Measurements from ENCODE around the gene RAPGEF2.
"Not testable (repeated sequence)": the region's sequence is repeated elsewhere in the genome, so short reads cannot be mapped to it uniquely, and the experiment has no call there.

The RAPGEF2 gene

DNA sequence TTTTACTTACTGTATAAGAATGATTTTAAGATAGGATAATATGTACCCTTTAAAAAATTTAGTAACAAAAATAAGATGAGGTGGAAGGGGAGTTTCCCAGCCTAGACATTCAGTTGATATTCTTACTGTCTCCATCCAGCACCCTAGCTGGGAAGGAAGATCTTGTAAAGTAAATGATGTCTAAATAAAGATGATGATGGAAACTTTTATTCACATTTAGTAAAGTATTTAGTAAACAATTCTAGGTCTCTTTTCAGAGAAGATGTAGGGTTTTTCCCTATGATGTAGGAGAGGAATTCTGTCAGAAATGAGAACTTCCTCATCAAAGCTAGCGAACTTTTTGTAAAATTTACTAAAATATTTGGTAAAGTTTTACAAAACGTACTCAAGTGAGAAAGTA is 136.8 kb downstream of the RAPGEF2 start:
- no peak for DNase-seq (ENCODE audit: low spot score)

DNA sequence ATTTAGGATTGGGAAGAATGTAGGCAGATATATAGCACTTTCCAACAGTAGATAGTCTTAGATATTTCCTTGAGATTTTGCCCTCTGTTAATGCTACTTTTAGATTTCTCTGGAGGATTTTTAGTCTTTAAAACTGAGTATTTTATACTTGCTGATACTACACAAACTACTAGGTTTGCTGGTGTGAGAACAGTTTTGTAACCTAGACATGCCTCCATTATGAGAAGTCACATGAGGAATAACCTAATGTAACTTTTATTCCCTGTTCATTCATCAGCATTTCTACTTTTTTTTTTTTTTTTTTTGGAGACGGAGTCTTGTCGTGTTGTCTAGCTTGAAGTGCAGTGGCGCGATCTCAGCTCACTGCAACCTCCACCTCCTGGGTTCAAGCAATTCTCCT is 137.2 kb downstream of the RAPGEF2 start:
- no peak for DNase-seq (ENCODE audit: low spot score)

DNA sequence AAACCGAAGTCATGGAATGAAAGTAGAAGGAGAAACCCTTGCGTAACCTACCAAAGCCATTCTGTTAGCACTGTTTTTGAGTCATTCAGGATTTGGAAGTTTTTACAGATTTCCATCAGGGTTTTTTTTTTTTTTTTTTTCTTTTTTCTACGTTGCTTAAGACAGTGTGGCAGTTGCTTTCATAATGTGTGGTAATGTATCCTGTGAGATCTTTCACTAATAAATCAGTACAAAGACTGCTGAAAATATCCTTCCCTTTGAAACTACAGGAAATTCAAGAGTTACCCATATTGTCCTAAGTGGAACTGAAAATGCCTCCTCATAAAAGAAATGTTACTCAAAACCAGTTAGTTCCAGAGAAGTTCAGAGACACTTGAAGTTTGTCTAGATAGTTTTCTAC is 137.8 kb downstream of the RAPGEF2 start:
- DNase-seq (ENCODE audit: low spot score): no peak

DNA sequence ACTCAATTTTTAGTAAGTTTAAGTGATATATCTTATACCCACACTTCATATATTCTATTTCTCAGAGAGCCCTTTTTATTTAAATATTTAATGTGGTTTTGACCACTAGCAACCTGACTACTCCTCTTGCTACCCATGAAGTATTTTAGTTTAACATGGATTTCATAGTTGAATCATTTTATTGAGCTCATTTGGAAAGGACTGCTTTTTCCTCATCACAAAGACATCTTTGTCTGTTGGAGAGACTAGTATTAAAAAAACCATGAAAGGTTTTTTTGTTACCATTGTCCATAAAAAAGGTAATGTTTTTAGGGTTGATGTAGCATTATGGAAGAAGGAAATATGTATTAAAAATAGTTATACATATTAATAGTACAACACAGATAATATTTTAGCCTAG is 139.5 kb downstream of the RAPGEF2 start:
- DNase-seq (ENCODE audit: low spot score): no peak

DNA sequence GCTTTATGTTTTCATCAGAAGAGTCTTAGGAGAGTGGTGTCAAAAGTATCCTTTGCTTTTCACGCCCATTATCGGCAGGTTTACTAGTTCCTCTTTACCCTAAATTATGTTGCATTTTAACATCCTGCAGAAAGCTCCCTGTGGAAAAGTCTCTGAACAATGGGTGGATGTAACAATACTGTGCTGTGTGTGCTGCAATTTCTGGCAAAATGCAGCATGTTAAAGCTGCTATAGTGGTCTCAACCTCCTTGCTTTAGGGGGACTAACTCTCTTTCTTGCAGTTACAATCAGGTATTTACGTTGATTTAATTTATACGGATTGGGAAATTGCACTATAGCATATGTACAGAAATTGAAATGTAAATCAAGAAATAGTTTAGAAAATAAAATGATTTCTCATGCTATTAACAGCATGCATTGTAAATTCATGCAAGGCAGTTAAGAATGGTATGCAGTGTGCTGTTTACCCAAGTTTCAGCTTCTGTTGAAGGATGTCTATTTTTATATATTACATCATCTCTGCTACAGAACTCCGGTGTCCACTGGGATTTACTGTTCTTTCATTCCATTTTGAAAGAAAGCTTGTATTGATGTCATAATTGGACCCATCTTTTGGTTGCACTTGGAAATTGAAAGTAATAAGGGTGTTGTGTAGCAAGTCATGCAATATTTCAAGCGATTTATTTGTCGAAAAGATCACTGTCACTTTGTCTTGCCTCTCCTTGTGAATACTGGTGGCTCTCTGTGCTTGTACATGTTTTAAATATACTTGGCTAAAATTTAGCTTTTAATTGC is 145.7 kb downstream of the RAPGEF2 start:
- DNase-seq (ENCODE audit: low spot score): peak; percentile 54

DNA sequence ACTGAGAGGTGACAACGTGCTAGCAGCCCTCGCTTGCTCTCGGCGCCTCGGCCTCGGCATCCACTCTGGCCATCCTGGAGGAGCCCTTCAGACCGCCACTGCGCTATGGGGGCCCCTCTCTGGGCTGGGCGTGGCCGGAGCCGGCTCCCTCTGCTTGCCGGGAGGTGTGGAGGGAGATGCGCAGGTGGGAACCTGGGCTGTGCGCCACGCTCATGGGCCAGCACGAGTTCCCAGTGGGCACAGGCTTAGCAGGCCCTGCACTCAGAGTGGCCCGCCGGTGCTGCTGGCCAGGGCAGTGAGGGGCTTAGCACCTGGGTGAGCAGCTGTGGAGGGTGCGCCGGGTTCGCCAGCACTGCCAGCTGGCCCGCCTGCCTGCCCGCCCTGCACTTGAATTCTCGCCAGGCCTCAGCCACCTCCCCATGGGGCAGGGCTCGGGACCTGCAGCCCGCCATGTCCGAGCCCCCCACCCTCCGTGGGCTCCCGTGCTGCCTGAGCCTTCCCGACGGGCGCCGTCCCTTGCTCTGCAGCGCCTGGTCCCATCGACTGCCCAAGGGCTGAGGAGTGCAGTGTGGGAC is 148.0 kb downstream of the RAPGEF2 start:
- no peak for DNase-seq (ENCODE audit: low spot score)

DNA sequence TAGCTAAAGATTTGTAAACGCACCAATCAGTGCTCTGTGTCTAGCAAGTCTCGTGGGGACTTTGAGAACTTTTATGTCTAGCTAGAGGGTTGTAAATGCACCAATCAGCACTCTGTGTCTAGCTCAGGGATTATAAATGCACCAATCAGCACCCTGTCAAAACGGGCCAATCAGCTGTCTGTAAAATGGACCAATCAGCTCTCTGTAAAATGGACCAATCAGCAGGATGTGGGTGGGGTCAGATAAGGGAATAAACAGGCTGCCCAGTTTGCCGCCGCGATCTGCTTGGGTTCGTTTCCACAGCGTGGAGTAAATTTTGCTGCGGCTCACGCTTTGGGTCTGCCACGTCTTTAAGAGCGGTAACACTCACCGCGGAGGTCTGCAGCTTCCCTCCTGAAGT is 148.7 kb downstream of the RAPGEF2 start:
- not testable (repeated sequence) for DNase-seq (ENCODE audit: low spot score)

DNA sequence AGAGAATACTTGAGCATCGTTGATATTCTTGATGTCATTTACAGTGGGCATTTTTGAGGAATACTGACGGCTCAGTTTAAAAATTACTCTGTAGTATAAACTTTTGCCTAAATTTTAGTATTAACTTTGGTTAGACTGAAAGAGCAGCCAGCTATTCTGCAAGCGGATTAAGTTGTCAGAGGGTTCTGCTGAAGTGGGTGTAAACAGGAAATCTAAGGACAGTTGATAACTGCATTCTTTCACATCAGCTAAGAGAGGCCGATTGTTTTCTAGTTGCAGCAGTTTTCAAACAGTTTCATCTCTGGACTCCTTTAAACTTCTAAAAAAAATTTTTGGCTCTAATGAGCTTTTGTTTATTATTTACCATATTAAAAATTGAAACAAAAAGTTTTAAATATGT is 149.6 kb downstream of the RAPGEF2 start:
- DNase-seq (ENCODE audit: low spot score): no peak

DNA sequence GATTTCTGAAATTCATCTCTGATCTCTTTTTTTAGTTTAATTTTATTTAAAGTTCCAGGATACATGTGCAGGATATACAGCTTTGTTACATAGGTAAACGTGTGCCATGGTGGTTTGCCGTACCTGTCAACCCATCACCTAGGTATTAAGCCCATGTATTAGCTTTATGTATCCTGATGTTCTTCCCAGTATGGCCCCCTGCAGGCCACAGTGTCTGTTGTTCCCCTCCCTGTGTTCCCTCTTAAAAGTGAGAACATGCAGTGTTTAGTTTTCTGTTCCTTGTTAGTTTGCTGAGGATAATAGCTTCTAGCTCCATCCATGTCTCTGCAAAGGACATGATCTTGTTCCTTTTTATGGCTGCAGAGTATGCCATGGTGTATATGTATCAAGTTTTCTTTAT is 153.2 kb downstream of the RAPGEF2 start:
- DNase-seq (ENCODE audit: low spot score): no peak

DNA sequence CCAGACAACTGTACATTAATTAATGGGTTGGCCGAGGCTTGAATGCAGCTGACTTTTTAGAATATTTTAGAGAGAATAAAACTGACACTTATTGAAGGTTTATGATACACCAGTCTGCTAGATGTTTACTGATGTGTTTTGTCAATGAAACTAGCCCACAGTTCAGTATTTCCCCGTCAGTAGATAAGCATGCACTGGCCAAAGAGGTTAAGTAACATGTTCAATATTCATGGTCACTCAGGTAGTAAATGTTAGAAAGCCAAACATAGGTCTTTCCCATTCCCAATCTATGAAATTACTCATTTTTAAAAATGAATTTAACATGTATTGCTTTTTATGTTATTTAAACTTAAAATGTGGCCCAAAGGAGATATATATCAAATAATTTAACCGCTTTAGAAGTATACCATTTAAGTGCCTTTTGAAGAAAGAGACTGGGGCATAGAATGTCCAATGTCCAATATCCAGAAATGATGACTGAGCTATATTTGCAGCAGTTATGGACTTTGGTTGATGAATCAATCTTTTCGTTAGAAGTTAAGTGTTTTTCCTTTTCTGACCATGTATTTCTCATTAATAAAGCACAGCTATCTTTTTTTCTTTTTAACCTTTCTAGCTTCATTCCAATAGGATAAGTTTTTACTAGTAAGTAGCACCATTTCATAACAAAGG is 156.1 kb downstream of the RAPGEF2 start:
- DNase-seq (ENCODE audit: low spot score): no peak

DNA sequence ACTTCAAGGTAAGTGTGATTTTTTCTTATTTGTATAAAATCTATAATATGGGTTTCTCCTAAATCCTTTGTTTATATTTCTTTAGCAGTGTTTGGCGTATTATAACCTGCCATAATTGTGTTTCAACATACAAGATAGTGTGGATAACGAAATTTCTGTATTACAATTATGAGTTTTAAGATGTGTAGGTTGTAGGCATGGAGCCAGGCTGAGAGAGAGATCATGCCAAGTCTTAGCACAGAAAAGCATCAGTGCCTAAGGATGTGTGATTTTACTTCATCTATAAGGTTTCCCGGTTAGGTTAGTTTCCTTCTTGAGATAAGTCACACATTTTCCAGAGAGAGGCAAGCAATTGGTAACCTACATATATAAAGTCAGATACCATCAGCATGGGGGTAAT is 161.2 kb downstream of the RAPGEF2 start:
- no peak for DNase-seq (ENCODE audit: low spot score)

DNA sequence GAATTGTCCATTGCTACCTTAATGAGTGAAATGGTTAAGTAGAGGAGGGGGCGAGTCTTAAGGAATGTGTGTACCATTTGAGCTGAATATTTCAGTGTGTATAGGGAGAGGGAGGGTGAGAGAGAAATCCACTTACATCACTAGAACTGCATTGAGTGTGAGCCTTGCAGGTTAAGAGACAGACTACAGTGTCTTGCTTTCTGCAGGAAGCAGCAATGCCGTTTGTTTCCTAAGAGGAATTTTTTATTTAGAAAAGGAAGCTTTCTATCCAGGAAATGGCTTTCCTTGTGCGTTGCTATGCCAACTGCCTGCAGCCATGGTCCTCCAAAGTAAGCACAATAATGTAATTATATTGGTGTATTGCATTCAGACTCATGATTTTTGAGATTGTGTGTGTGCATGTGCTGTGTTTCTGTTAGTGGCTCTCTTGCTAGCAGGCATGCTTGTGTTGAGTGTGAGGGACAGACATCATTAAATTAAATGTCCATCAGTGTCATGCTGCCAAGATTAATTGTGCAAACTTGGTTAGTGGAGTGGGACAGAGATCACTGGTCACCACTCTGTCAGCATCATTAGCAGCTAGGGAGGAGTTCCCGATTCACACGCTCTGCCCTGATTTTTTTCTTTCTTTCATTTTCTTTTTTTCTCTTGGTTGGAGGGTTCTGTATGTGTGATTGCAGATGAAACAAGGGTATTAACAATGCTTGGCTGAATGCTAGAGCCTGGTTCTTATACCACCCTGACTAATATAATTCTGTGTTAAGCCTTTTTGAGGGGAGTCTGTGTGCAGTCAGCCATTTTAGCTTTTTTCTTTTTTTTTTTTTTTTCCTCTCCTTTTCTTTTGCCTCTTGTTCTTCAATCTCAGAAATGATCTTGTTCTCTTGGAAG is 164.3 kb downstream of the RAPGEF2 start:
- DNase-seq (ENCODE audit: low spot score): no peak

DNA sequence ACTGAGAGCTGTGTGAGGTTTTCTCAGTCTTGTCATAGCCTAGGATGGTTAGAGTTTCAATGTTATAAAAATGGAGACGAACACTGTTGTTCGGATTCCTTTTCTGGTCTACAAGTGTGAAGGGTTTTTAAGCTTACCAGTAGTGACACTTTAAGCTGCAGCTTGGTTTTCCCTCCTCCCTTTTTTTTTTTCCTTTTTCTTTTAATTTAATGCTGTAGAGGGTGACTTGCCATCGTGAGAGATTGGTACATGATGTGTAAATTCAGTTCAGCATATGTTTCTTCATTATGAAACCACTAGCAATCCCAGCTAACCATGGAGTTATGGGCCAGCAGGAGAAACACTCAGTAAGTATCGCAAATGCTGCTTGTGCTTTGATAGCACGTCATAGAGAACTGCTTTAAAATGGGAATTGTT is 165.0 kb downstream of the RAPGEF2 start:
- DNase-seq (ENCODE audit: low spot score): no peak

DNA sequence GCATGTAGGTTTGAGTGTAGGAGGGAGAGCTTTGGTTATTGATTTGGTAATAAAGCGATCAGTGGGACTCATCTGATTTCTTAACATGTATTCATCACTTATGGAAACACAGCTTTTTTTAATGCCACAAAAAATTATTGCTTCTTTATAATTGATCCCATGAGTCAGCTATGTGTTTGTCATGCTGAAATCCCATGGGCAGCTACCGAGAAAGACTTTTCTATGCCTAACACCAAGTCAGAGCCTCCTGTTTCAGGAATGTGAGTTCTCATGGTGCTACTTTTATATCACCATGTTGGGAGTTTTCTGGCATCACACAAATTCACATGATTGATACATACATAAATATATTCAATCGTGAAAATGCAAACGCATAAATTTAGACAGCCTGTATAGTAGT is 165.7 kb downstream of the RAPGEF2 start:
- no peak for DNase-seq (ENCODE audit: low spot score)

DNA sequence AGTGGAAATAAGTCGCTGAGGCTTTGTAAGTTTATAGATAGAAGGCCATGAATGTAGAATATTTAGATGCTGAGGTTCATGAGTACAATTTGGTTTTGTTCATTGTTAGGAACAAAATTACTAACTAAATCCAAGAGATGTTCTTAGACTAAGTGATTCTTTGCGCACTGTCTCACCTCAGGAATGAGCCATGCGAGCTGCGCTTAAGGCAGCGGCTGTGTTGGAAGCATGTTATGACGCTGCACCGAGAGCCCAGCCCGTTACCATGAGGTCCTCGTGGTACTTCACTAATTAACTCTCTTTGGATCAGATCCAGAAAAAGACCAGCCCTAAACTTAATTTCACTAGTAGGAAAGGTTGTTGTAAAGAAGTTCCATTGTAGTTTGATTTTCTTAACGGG is 166.2 kb downstream of the RAPGEF2 start:
- DNase-seq (ENCODE audit: low spot score): no peak

DNA sequence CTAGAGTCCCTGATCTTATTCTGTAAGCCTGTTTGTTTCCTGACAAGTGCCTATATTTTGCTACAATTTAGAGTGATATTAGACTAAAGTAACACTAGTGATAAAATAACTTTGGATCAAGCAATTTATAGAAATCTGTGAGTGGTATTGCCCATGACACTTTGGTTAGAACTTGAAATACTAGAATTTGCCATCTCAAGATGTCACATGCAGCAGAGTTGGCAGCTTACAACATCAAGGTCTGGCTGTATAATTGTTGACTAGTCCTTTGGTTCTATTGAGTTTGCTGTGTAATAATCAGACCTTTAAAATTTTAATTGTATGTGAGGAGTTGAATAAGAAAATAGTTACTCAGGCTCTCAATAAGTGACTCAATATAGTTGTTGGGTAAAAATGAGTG is 167.1 kb downstream of the RAPGEF2 start:
- no peak for DNase-seq (ENCODE audit: low spot score)

DNA sequence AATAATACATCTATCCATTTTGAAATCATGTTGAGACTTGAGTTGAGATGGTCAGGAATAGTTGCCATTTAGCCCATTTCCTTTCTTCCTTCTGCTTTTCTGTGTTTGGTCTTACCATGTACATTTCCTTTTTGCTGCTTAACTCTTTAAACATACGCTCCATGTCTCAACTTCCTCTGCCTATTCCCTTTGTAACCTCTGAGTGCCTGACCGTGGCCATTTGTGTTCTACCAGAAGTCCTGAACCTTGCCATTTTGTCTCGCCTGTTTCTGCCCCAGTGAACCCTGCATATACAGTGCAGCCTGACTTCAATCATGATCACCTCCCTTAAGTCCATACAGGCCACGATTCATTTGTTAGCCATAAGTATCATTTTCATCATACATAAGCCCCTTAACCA is 169.0 kb downstream of the RAPGEF2 start:
- DNase-seq (ENCODE audit: low spot score): no peak

DNA sequence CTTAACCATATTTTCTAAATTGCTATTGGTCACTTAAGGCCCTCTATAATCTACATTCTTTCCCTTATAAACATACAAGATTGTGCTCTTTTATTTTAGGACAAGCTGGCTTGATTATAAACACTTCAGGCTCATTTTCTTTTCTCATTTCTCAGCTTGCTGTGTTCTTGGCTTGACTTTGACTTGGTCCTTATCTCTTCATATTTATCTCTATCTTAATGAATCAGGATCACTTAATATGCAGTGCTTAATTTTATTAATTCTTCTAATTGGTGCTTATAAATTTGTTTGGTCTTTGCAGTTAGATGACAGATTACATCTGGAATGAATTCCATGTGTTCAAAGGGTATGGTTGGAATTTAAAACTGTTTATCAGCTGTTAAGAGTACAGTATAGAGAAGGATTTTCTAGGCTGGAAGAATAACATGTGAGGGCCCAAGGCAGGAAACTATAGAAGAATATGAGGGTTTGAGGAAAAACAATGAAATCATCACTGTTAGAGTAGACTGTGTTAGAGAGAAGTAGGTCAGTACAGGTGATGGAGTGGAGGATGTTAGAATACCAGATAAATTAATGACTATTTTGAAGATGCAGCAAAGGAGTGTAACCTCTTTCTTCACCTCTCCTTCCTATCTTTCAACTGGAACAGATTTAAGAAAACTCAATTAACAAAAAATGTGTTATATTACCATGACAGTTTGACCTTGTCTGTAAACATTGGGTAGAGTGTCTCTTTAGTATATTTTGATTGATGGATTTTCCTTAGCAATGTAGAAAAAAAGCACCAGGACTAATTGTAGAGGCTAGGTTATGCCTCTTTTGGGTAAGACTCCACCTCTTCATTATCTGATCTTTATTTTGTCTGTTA is 169.6 kb downstream of the RAPGEF2 start:
- DNase-seq (ENCODE audit: low spot score): no peak

DNA sequence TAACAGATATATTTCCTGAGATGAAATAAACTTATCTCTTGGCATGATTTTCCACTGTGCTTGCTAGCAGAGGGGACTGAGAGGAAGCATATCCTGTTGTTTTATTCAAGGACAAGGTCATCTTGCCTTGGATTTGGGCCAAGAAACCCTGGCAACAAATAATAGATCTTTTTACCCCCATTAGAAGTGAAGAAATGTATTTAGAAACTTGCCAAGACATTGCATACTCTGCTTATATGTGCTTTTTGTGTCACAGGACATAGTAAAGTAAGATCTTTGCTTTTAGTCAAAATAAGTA is 170.2 kb downstream of the RAPGEF2 start:
- DNase-seq (ENCODE audit: low spot score): no peak

DNA sequence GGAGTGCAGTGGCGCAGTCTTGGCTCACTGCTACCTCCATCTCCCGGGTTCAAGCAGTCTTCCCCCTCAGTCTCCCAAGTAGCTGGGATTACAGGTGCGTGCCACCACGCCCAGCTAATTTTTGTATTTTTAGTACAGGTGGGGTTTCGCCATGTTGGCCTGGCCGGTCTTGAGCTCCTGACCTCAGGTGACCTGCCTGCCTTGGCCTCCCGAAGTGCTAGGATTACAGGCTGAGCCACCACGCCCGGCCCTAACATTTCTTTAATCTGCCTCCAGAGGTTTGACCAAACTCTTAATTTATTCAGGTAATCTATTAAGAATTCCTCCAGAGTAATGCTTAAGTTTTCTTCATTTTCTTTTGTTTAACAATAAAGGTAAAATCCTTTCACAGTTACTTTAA is 171.0 kb downstream of the RAPGEF2 start:
- DNase-seq (ENCODE audit: low spot score): no peak

DNA sequence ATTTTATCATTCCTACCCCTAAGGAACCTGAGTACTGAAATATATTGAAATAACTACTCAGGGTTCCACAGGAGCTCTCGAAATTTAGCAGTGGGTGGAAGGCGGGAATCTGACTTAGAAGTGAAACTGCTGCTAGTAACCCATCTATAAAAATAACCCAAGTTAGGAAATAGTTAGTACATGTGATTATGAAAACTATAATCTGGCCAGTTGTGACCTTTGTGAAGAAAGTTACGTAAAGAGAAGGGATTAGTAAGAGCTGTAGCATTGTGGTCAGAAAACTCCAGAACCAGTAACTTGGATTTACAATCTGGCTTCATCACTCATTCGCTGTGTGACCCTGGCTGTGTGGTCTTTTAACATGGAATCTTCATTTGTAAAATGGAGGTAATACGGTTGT is 175.5 kb downstream of the RAPGEF2 start:
- no peak for DNase-seq (ENCODE audit: low spot score)

DNA sequence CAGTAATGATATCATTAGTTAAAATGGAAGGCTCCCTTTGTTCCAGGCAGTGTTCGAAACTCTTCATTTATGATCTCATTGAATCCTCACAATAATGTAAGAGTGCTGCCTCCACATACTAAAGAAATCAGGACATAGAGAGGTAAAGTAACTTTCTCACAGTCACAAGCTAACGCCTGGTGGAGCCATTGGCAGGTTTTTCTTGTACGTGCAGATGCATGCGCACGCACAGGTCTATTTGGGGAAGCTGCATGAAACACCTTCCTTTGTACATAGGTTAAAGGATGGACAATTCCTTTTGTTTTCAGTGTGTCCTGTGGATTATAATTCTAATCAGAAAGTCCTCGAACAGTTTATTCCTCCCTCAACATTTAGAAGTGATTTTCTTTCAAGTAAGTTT is 176.2 kb downstream of the RAPGEF2 start:
- no peak for DNase-seq (ENCODE audit: low spot score)
